ENCODE results near the gene MAGI2. TPM values are rescaled to one million over a fixed set of nuclear protein-coding genes. Genes with fewer than 3 reads are reported as not detected.

The MAGI2 gene
- total RNA-seq, 1 experiment from 2014 or later: 14.3 TPM

- Histone ChIP-seq H3K14ac (ENCODE audit: insufficient read depth, low read length) (no peak overlapping the region), H2AFZ (ENCODE audit: low read length) (no peak overlapping the region), H2BK5ac (ENCODE audit: insufficient read length, low read length) (no peak overlapping the region), H3K4me1 (ENCODE audit: insufficient read depth, low read length) (no peaks in the 10 kb centered on the region), H2AK5ac (ENCODE audit: insufficient read length, low read length) (no peak overlapping the region), H4K8ac (replicated peaks; ENCODE audit: insufficient read length, low read depth, low read length) (no peak overlapping the region), H3K79me2 (ENCODE audit: insufficient read depth, low read length) (no peaks in the 10 kb centered on the region), H2BK20ac (ENCODE audit: low read depth, low read length, poor library complexity, severe bottlenecking) (no peak overlapping the region), H3K18ac (ENCODE audit: insufficient read length, low read depth, low read length) (no peak overlapping the region), H2BK120ac (ENCODE audit: low read depth, low read length, poor library complexity, severe bottlenecking) (no peak overlapping the region), H3K23me2 (ENCODE audit: insufficient read length, low read depth, low read length, poor library complexity, severe bottlenecking) (no peaks in the 10 kb centered on the region), H3K23ac (ENCODE audit: insufficient read length, low read depth, low read length) (no peak overlapping the region), H3K27ac (ENCODE audit: insufficient read length, low read depth, low read length) (no peak overlapping the region), H3T11ph (ENCODE audit: low read length) (no peak overlapping the region), H3K4ac (ENCODE audit: low read depth, low read length) (no peak overlapping the region), H3K56ac (ENCODE audit: insufficient read length, low read depth, low read length) (no peak overlapping the region), H3K4me2 (ENCODE audit: insufficient read depth, insufficient read length, low read length) (no peak overlapping the region), H4K20me1 (ENCODE audit: control insufficient read depth, insufficient read depth, insufficient read length) (no peaks in the 10 kb centered on the region), H3K9me3 (ENCODE audit: control insufficient read depth, low read depth, low read length) (no peaks in the 10 kb centered on the region), H3K27me3 (ENCODE audit: insufficient read depth, low read length) (no peaks in the 10 kb centered on the region), H4K91ac (ENCODE audit: insufficient read length, low read depth, low read length) (no peak overlapping the region), H2BK12ac (ENCODE audit: insufficient read length, low read depth, low read length) (no peak overlapping the region), H3K79me1 (ENCODE audit: insufficient read depth, low read depth, low read length, poor library complexity, severe bottlenecking) (no peaks in the 10 kb centered on the region), H4K5ac (ENCODE audit: insufficient read length, low read depth, low read length) (no peak overlapping the region), H2BK15ac (ENCODE audit: low read depth, low read length) (no peak overlapping the region), H3K9ac (ENCODE audit: extremely low read depth, insufficient read length, low read length) (no peak overlapping the region)
- Mint-ChIP-seq H3K4me1 (no peaks in the 10 kb centered on the region), H3K27me3 (ENCODE audit: low read depth) (no peaks in the 10 kb centered on the region), H3K27ac (no peak overlapping the region), H3K9me3 (no peaks in the 10 kb centered on the region), H3K36me3 (ENCODE audit: insufficient read depth in 1 of 3, low read depth in 3 of 3) (no peaks in the 10 kb centered on the region), H3K4me3 (no peak overlapping the region)
- no peak for DNase-seq
- TF ChIP-seq CTCF (conservative IDR thresholded peaks at IDR 0.05): no peak
Observed at GRCh38 chr7:77967429-77967828, 1486.0 kb downstream of the MAGI2 start.
